Ascending aorta (tissue), 2 donors: Measurements from ENCODE around the gene OSTC. TPM values are rescaled to one million over a fixed set of nuclear protein-coding genes. Genes with fewer than 3 reads are reported as not detected.
"Not testable (repeated sequence)": the region's sequence is repeated elsewhere in the genome, so short reads cannot be mapped to it uniquely, and the experiment has no call there.

Experiments
- DNase-seq, 2 donors: peaks; one replicate each; pipeline ENCODE4 v3.0.0-alpha.2; 2019; ENCODE audit warnings: low spot score in 2 of 2
- H3K27ac ChIP-seq, 2 donors: fragments of 200-600 bp; sonication (generic); one replicate each; pipeline ENCODE4 v1.5.1; 2016 to 2017; ENCODE audit warnings: mild to moderate bottlenecking in 1 of 2
- H3K27me3 ChIP-seq: fragments of 200-600 bp; sonication (generic); one replicate; pipeline ENCODE4 v1.5.1; 2017
- H3K36me3 ChIP-seq, 2 donors: fragments of 200-600 bp; sonication (generic); one replicate each; pipeline ENCODE4 v1.5.1; 2016
- H3K4me1 ChIP-seq, 2 donors: fragments of 200-600 bp; sonication (generic); one replicate each; pipeline ENCODE4 v1.5.1; 2016 to 2017; ENCODE audit warnings: mild to moderate bottlenecking in 1 of 2
- H3K4me3 ChIP-seq, 2 donors: fragments of 200-600 bp; sonication (generic); one replicate each; pipeline ENCODE4 v1.5.1; 2016 to 2017; ENCODE audit warnings: mild to moderate bottlenecking in 1 of 2
- H3K9me3 ChIP-seq, 2 donors: fragments of 200-600 bp; sonication (generic); one replicate each; pipeline ENCODE4 v1.5.1; 2016
- intact Hi-C: fragments of 100-400 bp; cut with DNase I; formaldehyde crosslinking; loops from one replicate; pipeline ENCODE4 v1.15.1; 2023
- total RNA-seq: library from RNA; depleted of rRNA; stranded (reverse); fragments of >200 nt; gene quantifications from one replicate; pipeline ENCODE4 v1.1.0, GENCODE V29; 2016
- TF ChIP-seq, protein P1 (sequence below), 3 experiments: fragments of 200-600 bp in 2 of 3; fragments of 450-650 bp in 1 of 3; sonication (generic) in 2 of 3; IDR thresholded peaks; one replicate each; pipeline ENCODE4 v1.5.1; 2016 to 2019; ENCODE audit warnings: antibody characterized with exemption in 3 of 3, mild to moderate bottlenecking in 1 of 3, moderate library complexity in 1 of 3

OSTC gene
- total RNA-seq, 1 donor from 2014 or later: 50.4 TPM

DNA sequence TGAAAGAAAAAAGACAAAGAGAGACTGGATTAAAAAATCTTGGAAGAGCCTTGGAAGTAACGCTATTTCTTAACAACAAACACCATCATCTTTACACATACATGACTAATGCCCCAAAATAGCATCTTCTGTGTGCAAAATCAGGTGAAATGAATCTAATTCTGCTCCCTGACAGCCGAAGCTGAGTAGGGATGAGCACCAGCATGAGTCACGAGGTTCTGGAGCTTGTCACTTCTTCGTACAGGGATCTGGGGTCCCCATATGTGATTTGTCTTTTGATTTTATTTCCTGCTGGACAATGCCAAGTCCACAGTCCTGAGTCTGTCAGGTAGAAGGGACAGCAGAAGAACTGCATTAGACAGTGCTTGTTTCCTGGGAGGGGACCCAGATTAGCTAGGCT lies 55.9 kb downstream of the OSTC start:
- intact Hi-C loops: no loop called here
- DNase-seq: no peak

DNA sequence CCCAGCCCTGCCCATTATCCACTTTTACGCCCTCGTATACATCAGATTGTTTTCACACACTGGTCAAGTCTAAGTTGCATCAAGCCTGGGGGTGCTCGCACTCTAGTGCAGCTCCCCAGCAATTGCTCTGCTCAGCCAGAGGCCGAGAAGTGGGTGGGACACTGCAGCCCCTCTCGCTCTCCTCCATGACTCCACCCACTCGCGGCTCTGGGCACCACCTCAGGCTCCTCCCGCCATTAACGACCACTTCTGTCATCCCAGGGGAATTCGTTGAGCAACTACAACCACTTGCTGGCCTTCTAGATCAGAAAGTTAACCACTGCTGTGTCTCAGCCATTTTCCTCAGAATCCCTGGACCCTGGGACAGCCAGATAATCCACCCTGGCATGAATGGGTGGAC lies 58.8 kb downstream of the OSTC start:
- H3K36me3 ChIP-seq: no peaks in the 10 kb centered on the region
- TF ChIP-seq, protein P1, sequence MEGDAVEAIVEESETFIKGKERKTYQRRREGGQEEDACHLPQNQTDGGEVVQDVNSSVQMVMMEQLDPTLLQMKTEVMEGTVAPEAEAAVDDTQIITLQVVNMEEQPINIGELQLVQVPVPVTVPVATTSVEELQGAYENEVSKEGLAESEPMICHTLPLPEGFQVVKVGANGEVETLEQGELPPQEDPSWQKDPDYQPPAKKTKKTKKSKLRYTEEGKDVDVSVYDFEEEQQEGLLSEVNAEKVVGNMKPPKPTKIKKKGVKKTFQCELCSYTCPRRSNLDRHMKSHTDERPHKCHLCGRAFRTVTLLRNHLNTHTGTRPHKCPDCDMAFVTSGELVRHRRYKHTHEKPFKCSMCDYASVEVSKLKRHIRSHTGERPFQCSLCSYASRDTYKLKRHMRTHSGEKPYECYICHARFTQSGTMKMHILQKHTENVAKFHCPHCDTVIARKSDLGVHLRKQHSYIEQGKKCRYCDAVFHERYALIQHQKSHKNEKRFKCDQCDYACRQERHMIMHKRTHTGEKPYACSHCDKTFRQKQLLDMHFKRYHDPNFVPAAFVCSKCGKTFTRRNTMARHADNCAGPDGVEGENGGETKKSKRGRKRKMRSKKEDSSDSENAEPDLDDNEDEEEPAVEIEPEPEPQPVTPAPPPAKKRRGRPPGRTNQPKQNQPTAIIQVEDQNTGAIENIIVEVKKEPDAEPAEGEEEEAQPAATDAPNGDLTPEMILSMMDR (IDR thresholded peaks at IDR 0.05): no peak
- H3K4me1 ChIP-seq: no peaks in the 10 kb centered on the region
- H3K27me3 ChIP-seq: no peaks in the 10 kb centered on the region
- no peak for DNase-seq
- H3K4me3 ChIP-seq: no peak overlapping the region
- no peaks in the 10 kb centered on the region for H3K9me3 ChIP-seq
- no peak overlapping the region for H3K27ac ChIP-seq
- intact Hi-C loops: no loop called here

More for the DNA sequence above, 55.9 kb downstream of the OSTC start:
- Histone ChIP-seq H3K36me3 (no peaks in the 10 kb centered on the region), H3K9me3 (no peaks in the 10 kb centered on the region), H3K27ac (no peak overlapping the region), H3K4me1 (no peaks in the 10 kb centered on the region), H3K4me3 (no peak overlapping the region), H3K27me3 (no peaks in the 10 kb centered on the region)
- TF ChIP-seq, protein P1 (IDR thresholded peaks at IDR 0.05): no peak

DNA sequence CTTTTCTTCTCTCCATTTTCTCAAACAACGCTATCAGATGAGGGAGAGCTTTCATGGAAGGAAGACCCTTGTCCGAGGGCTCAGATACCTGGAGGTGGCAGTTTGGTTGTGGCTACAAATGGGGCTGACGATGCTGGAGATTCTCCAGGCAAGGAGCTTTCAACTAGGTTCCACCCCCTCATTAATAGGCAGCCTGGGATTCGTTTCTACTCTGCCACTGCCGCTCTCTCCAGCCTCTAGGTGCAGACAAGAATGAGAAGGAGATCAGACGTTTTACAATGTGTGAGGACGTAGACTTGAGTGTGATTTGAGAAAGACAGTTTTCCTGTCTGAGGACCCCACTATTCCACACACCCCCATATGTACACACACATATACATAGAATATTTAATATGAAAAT lies 59.3 kb downstream of the OSTC start:
- TF ChIP-seq, protein P1 (IDR thresholded peaks at IDR 0.05): no peak
- Histone ChIP-seq H3K36me3 (no peaks in the 10 kb centered on the region), H3K27ac (no peak overlapping the region), H3K27me3 (no peaks in the 10 kb centered on the region), H3K9me3 (no peaks in the 10 kb centered on the region), H3K4me3 (no peak overlapping the region), H3K4me1 (no peaks in the 10 kb centered on the region)
- intact Hi-C loops: no loop called here
- no peak for DNase-seq

DNA sequence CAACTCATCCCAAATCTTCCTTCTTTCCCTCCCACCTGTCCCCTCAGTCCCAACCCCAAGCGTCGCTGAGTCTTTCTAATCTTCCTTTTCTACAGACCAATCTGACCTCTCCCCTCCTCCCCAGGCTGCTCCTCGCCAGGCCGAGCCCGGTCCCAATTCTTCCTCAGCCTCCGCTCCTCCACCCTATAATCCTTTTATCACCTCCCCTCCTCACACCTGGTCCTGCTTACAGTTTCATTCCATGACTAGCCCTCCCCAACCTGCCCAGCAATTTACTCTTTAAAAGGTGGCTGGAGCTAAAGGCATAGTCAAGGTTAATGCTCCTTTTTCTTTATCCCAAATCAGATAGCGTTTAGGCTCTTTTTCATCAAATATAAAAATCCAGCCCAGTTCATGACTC lies 60.2 kb downstream of the OSTC start:
- H3K4me3 ChIP-seq, intact Hi-C loops, H3K27ac ChIP-seq, DNase-seq, H3K9me3 ChIP-seq, H3K27me3 ChIP-seq, H3K4me1 ChIP-seq, H3K36me3 ChIP-seq: not testable (repeated sequence)

DNA sequence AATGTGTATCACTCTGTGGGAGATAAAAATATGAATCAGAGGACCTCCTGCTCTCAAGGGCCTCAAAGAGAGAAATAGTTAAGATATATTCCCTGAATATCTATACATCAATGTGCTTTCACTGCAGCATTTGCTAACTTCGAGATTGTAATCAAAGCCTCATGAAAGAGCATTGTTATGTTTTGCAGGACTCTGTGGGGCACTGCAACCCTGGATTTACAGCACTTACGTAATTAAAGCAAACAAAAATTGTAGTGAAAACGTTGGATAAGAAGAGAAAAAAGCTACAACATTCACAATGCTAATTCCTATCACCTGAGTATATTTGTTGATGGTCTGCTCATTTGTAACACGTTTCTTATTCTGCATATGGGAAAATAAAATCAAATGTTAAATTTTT lies 64.5 kb downstream of the OSTC start:
- intact Hi-C loops: no loop called here
- TF ChIP-seq, protein P1 (IDR thresholded peaks at IDR 0.05): no peak
- DNase-seq: no peak

DNA sequence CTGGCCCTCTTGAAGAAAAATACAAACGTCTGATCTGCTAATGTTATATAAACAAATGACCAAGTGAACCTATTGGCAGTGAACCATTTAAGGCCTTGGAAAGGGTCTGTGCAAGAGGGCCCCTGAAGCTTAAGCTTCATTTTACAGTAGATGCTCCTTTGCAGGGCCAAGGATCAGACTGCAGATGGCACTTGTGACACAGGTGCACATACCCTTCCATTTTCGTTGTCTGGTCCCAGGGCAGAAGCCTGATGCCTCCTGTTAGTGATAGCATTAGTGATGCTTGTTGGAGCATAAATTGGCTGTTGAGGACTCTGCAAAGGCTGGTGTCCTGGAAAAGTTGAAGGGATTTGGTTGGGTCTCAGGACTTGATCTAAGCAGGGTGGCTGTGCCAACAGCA lies 65.9 kb downstream of the OSTC start:
- Histone ChIP-seq H3K27ac (no peak overlapping the region), H3K9me3 (no peaks in the 10 kb centered on the region), H3K4me1 (no peaks in the 10 kb centered on the region), H3K4me3 (no peak overlapping the region), H3K36me3 (no peaks in the 10 kb centered on the region), H3K27me3 (no peaks in the 10 kb centered on the region)
- TF ChIP-seq, protein P1 (IDR thresholded peaks at IDR 0.05): no peak
- no peak for DNase-seq
- intact Hi-C loops: no loop called here

More for the DNA sequence above, 64.5 kb downstream of the OSTC start:
- Histone ChIP-seq H3K27ac (no peak overlapping the region), H3K27me3 (no peaks in the 10 kb centered on the region), H3K9me3 (no peaks in the 10 kb centered on the region), H3K4me1 (no peaks in the 10 kb centered on the region), H3K4me3 (no peak overlapping the region), H3K36me3 (no peaks in the 10 kb centered on the region)
